Suprapubic skin (tissue), 3 donors: ENCODE data around the gene TFF1.

Experiments
- CTCF ChIP-seq, 2 donors: fragments of 200-600 bp in 1 of 2; fragments of 450-650 bp in 1 of 2; sonication (generic) in 1 of 2; IDR thresholded peaks; one replicate each; pipeline ENCODE4 v1.5.1; 2016 to 2019; ENCODE audit warnings: antibody characterized with exemption in 2 of 2, mild to moderate bottlenecking in 1 of 2, moderate library complexity in 1 of 2
- POLR2AphosphoS5 ChIP-seq, 3 donors: sonication (generic); formaldehyde crosslinking; IDR thresholded peaks; one replicate each; pipeline ENCODE4 v1.6.1; 2017; ENCODE audit warnings: antibody characterized with exemption in 3 of 3

DNA sequence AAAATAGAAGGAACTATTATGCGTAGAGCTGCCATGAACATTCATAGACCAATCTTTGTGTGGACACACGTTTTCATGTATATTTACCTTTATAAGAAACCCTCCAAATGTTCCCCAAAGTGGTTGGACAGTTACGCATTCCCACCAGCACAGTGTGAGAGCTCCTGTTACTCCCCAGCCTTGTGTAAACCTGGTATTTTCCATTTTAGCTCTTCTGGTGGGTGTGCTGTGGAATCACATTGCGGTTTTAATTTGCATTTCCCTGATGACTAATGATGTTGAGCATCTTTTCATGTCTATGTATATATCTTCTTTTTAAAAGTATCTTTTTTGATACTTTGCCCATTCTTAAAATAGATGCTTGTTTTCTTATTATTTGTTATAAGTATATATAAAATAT, 34.2 kb upstream of the TFF1 start:
- no peak for TF ChIP-seq CTCF (IDR thresholded peaks at IDR 0.05)
- TF ChIP-seq POLR2AphosphoS5 (IDR thresholded peaks at IDR 0.05) = no peak
